SHP77 treated with DMSO at 0.1 percent for 48 hours (cell line): ENCODE measurements around the gene SLC4A7.
A peak's percentile ranks its signal among the peaks of the same experiment; 100 is the strongest.
"Not testable (repeated sequence)": the region's sequence is repeated elsewhere in the genome, so short reads cannot be mapped to it uniquely, and the experiment has no call there.

Source experiments
- DNase-seq: peaks from one replicate; lab custom pipeline; 2025; lab: John Stamatoyannopoulos, UW

SLC4A7 gene

GRCh38 chr3:27484015-27484844 is at the start of gene SLC4A7:
TSS of gene SLC4A7 (minus strand) at chr3:27484384. CDS start at chr3:27484126, 258 bp downstream.
- peak; percentile 49 for DNase-seq

GRCh38 chr3:27533261-27533607 is 49.0 kb upstream of the SLC4A7 start:
- DNase-seq, result no peak

- DNase-seq, result no peak
These were observed 48.5 kb upstream of the SLC4A7 start for GRCh38 chr3:27532426-27533260.

GRCh38 chr3:27531193-27531751 is 47.1 kb upstream of the SLC4A7 start:
- not testable (repeated sequence) for DNase-seq

GRCh38 chr3:27528791-27529190 is 44.6 kb upstream of the SLC4A7 start:
- no peak for DNase-seq

GRCh38 chr3:27526614-27527315 is 42.6 kb upstream of the SLC4A7 start:
- DNase-seq, result no peak

- no peak for DNase-seq
These were observed 37.7 kb upstream of the SLC4A7 start for GRCh38 chr3:27521872-27522265.

GRCh38 chr3:27521179-27521871 is 37.1 kb upstream of the SLC4A7 start:
- no peak for DNase-seq

GRCh38 chr3:27511724-27512422 is 27.7 kb upstream of the SLC4A7 start:
- DNase-seq, result no peak

GRCh38 chr3:27509376-27509775 is 25.2 kb upstream of the SLC4A7 start:
- DNase-seq, result no peak

- DNase-seq, result no peak
These were observed 24.2 kb upstream of the SLC4A7 start for GRCh38 chr3:27508424-27508823.

GRCh38 chr3:27507515-27508266 is 23.5 kb upstream of the SLC4A7 start:
- no peak for DNase-seq

GRCh38 chr3:27507111-27507510 is 22.9 kb upstream of the SLC4A7 start:
- DNase-seq, result no peak

GRCh38 chr3:27504749-27505148 is 20.6 kb upstream of the SLC4A7 start:
- no peak for DNase-seq

- no peak for DNase-seq
These were observed 19.3 kb upstream of the SLC4A7 start for GRCh38 chr3:27503526-27503925.

GRCh38 chr3:27501759-27502158 is 17.6 kb upstream of the SLC4A7 start:
- no peak for DNase-seq

- DNase-seq, result no peak
These were observed 16.8 kb upstream of the SLC4A7 start for GRCh38 chr3:27500986-27501385.

GRCh38 chr3:27500035-27500434 is 15.9 kb upstream of the SLC4A7 start:
- DNase-seq, result no peak

- DNase-seq, result no peak
These were observed 10.6 kb upstream of the SLC4A7 start for GRCh38 chr3:27494784-27495183.

GRCh38 chr3:27488821-27489220 is 4.6 kb upstream of the SLC4A7 start:
- DNase-seq, result no peak
